Measurements from ENCODE around the gene SEMA4D.

DNA sequence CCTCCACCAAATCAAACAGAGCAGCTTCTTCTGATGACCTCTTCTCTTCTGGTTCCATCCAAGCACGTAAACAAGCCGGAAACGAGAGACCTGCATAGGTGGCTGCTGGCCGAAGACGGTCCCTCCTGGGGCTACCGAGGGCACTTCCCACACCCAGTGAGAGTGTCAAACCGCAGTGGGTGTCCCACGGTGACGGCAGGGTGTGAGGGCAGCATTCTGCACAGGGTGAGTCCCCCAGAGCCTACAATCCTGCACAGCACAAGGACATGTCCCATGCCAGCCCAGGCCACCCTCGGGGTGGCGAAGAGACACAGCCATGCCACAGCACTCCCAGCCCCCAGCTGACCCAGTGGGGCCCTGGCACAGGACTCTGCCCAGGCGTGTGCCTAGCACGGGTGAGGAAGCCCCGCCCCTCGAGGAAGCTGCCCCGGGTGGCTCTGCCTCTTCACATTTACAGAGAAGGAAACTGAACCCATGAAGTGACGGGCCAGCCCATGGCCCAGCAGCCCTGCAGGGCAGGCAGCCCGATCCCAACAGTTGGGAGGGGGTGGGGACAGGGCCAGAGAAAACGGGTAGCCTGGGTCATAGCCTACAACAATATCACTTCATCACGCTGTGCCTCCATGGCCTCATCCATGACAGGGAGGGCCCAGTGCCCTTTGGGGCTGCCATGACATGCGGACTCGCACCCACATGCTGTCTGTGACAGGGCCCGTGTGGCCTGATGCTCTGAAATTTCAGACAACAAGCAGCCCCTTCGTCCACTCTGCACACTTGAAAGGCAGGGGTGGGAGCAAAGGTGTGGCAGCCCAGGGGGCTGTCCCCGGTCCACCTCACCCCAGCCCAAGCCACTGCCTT is 43.2 kb downstream of the SEMA4D start:
- TF ChIP-seq, protein P1, sequence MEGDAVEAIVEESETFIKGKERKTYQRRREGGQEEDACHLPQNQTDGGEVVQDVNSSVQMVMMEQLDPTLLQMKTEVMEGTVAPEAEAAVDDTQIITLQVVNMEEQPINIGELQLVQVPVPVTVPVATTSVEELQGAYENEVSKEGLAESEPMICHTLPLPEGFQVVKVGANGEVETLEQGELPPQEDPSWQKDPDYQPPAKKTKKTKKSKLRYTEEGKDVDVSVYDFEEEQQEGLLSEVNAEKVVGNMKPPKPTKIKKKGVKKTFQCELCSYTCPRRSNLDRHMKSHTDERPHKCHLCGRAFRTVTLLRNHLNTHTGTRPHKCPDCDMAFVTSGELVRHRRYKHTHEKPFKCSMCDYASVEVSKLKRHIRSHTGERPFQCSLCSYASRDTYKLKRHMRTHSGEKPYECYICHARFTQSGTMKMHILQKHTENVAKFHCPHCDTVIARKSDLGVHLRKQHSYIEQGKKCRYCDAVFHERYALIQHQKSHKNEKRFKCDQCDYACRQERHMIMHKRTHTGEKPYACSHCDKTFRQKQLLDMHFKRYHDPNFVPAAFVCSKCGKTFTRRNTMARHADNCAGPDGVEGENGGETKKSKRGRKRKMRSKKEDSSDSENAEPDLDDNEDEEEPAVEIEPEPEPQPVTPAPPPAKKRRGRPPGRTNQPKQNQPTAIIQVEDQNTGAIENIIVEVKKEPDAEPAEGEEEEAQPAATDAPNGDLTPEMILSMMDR (IDR thresholded peaks at IDR 0.05 in 4 of 5, conservative IDR thresholded peaks at IDR 0.05 in 1 of 5): no peak
- no peak for TF ChIP-seq POLR2A (IDR thresholded peaks at IDR 0.05)

Measured in gastrocnemius medialis (tissue), 4 donors.